Endothelial cell of umbilical vein (primary cell): ENCODE data around the gene PALM. TPM values are rescaled to one million over a fixed set of nuclear protein-coding genes. Genes with fewer than 3 reads are reported as not detected.

ENCODE experiments used
- BruUV-seq: library from RNA; stranded (reverse); fragments of 400-500 nt; replicated peaks from 2 replicates; lab custom pipeline; 2021; lab: Mats Ljungman, UMichigan
- CTCF ChIA-PET: fragments of 300-600, 350-600 bp; sonication (Branson Sonifier 250); formaldehyde crosslinking; loops from one replicate; lab custom pipeline; 2021; ENCODE audit warnings: antibody characterized with exemption, inconsistent platforms; lab: Charles Lee
- POLR2A ChIA-PET: fragments of 300-600, 350-600 bp; sonication (Branson Sonifier 250); formaldehyde crosslinking; loops from one replicate; lab custom pipeline; 2021; ENCODE audit warnings: antibody characterized with exemption, inconsistent platforms; lab: Charles Lee
- DNase-seq: peaks from one replicate; pipeline ENCODE4 v3.0.0-alpha.2; 2011; ENCODE audit warnings: low read depth, low spot score
- FAIRE-seq: peaks from 2 replicates; lab custom pipeline; 2011; peaks lifted over from hg19 to GRCh38; lab: Jason Lieb, UNC
- H2AFZ ChIP-seq: 2 replicates; pipeline ENCODE4 v1.6.0; 2012; ENCODE audit warnings: low read depth, low read length, control low read depth, inconsistent platforms
- H3K27ac ChIP-seq: 2 replicates; pipeline ENCODE4 v1.5.1; 2011; ENCODE audit warnings: low read depth, mild to moderate bottlenecking, control low read depth, low read length, moderate library complexity; ENCODE audit not compliant: insufficient read depth
- H3K27me3 ChIP-seq, 2 experiments: 2 replicates each; pipeline versions ENCODE4 v1.6.0 to v1.6.1; 2011; ENCODE audit warnings: low read length in 2 of 2, mixed read lengths in 1 of 2; ENCODE audit not compliant: control insufficient read depth in 2 of 2, insufficient read depth in 2 of 2
- H3K36me3 ChIP-seq, 2 experiments: 2 replicates in 1 of 2; 3 replicates in 1 of 2; pipeline ENCODE4 v1.5.1; 2011; ENCODE audit warnings: low read length in 2 of 2, mild to moderate bottlenecking in 1 of 2, moderate library complexity in 1 of 2; ENCODE audit not compliant: control insufficient read depth in 2 of 2, insufficient read depth in 2 of 2; ENCODE audit errors: extremely low read depth in 1 of 2
- H3K4me1 ChIP-seq: 3 replicates; pipeline ENCODE4 v1.5.1; 2011; ENCODE audit warnings: mild to moderate bottlenecking, low read length; ENCODE audit not compliant: control insufficient read depth, insufficient read depth; ENCODE audit errors: extremely low read depth
- H3K4me2 ChIP-seq: 2 replicates; pipeline ENCODE4 v1.6.1; 2011; ENCODE audit warnings: low read length, control low read depth, mixed read lengths; ENCODE audit not compliant: insufficient read depth
- H3K4me3 ChIP-seq, 3 experiments: fragments of 200-600 bp in 1 of 3; sonication (generic), shearing (Covaris generic) in 1 of 3; replicated peaks in 1 of 3; 2 replicates each; pipeline ENCODE4 v1.5.1; 2011 to 2016; ENCODE audit warnings: control low read depth in 3 of 3, low read length in 3 of 3, mild to moderate bottlenecking in 2 of 3, inconsistent platforms in 1 of 3, low read depth in 1 of 3, moderate library complexity in 1 of 3; ENCODE audit not compliant: insufficient read depth in 1 of 3
- H3K79me2 ChIP-seq: 2 replicates; pipeline ENCODE4 v1.6.0; 2012; ENCODE audit warnings: low read length, inconsistent platforms; ENCODE audit not compliant: control insufficient read depth, insufficient read depth
- H3K9ac ChIP-seq: replicated peaks from 2 replicates; pipeline ENCODE3; 2011; ENCODE audit warnings: low read length, control low read depth; ENCODE audit not compliant: insufficient read depth; ENCODE audit errors: extremely low read depth
- H3K9me1 ChIP-seq: replicated peaks from 3 replicates; pipeline ENCODE4 v1.6.0; 2011; ENCODE audit warnings: mild to moderate bottlenecking, low read length; ENCODE audit not compliant: control insufficient read depth, insufficient read depth; ENCODE audit errors: extremely low read depth
- H3K9me3 ChIP-seq: replicated peaks from 2 replicates; pipeline ENCODE4 v1.5.1; 2012; ENCODE audit warnings: low read length, inconsistent platforms; ENCODE audit not compliant: control insufficient read depth, insufficient read depth
- H4K20me1 ChIP-seq: replicated peaks from 2 replicates; pipeline ENCODE3; 2011; ENCODE audit warnings: mild to moderate bottlenecking, low read length; ENCODE audit not compliant: control insufficient read depth, insufficient read depth; ENCODE audit errors: extremely low read depth
- CTCF ChIP-seq, 2 donors: IDR thresholded peaks; 1 replicate in 1 of 2; 2 replicates in 1 of 2; pipeline ENCODE4 v1.5.1; 2011; ENCODE audit warnings: low read length in 2 of 2, mild to moderate bottlenecking in 2 of 2, moderate library complexity in 2 of 2, control low read depth in 1 of 2, inconsistent platforms in 1 of 2, low read depth in 1 of 2; ENCODE audit not compliant: insufficient read depth in 1 of 2; ENCODE audit errors: extremely low read depth in 1 of 2
- EZH2 ChIP-seq: IDR thresholded peaks from 2 replicates; pipeline ENCODE4 v1.6.1; 2012; ENCODE audit warnings: borderline replicate concordance, low read depth, mild to moderate bottlenecking, moderate library complexity, low read length, inconsistent platforms; ENCODE audit not compliant: severe bottlenecking
- FOS ChIP-seq: IDR thresholded peaks from 2 replicates; pipeline ENCODE4 v1.6.1; 2011; ENCODE audit warnings: mild to moderate bottlenecking, low read length, moderate library complexity, borderline replicate concordance; ENCODE audit not compliant: insufficient read depth
- GATA2 ChIP-seq: IDR thresholded peaks from 2 replicates; pipeline ENCODE4 v1.7.0; 2011; ENCODE audit warnings: low read depth, mild to moderate bottlenecking, moderate library complexity, mixed read lengths, low read length; ENCODE audit not compliant: insufficient read length, insufficient read depth
- JUN ChIP-seq: IDR thresholded peaks from 2 replicates; pipeline ENCODE4 v1.6.1; 2011; ENCODE audit warnings: borderline replicate concordance, low read depth; ENCODE audit not compliant: insufficient read length, insufficient read depth
- MAX ChIP-seq: IDR thresholded peaks from 2 replicates; pipeline ENCODE4 v1.6.1; 2011; ENCODE audit not compliant: insufficient read depth, insufficient read length
- MYC ChIP-seq: IDR thresholded peaks from one replicate; pipeline ENCODE4 v1.6.1; 2011; ENCODE audit warnings: mild to moderate bottlenecking, low read depth, low read length
- POLR2A ChIP-seq: IDR thresholded peaks from 2 replicates; pipeline ENCODE4 v1.6.1; 2012; ENCODE audit warnings: low read depth, mild to moderate bottlenecking, control low read depth, low read length
- POLR2AphosphoS5 ChIP-seq: IDR thresholded peaks from 2 replicates; pipeline ENCODE4 v1.6.1; 2012; ENCODE audit warnings: low read depth, mild to moderate bottlenecking, control low read depth, low read length, moderate library complexity; ENCODE audit not compliant: insufficient read depth
- dilution Hi-C: fragments of 300-500 bp; cut with MboI; formaldehyde crosslinking; loops from one replicate; pipeline ENCODE4 v1.15.0; 2019; ENCODE audit warnings: low sequenced_read_pairs; ENCODE audit not compliant: extremely low pct_ligation_motif_present
- intact Hi-C: fragments of 100-400 bp; cut with micrococcal nuclease; formaldehyde crosslinking; loops from one replicate; pipeline ENCODE4 v1.10.0; 2022
- polyA plus RNA-seq, 4 experiments: library from polyadenylated mRNA; depleted of rRNA in 3 of 4; stranded (reverse) in 3 of 4; unstranded in 1 of 4; fragments of >200 nt; gene quantifications; 2 replicates each; pipeline versions ENCODE4 v1.2.1 to v1.2.3, GENCODE V29; 2011 to 2012; ENCODE audit warnings: missing spikeins in 1 of 4
- total RNA-seq: library from RNA; stranded (reverse); gene quantifications from 2 replicates; pipeline ENCODE4 v1.2.3, GENCODE V29; 2021

PALM gene
- total and polyA plus RNA-seq, 2 donors (not counting 3 experiments of a cell fraction or from before 2014, with no cell fraction given): 3.9 to 31.8 TPM

DNA sequence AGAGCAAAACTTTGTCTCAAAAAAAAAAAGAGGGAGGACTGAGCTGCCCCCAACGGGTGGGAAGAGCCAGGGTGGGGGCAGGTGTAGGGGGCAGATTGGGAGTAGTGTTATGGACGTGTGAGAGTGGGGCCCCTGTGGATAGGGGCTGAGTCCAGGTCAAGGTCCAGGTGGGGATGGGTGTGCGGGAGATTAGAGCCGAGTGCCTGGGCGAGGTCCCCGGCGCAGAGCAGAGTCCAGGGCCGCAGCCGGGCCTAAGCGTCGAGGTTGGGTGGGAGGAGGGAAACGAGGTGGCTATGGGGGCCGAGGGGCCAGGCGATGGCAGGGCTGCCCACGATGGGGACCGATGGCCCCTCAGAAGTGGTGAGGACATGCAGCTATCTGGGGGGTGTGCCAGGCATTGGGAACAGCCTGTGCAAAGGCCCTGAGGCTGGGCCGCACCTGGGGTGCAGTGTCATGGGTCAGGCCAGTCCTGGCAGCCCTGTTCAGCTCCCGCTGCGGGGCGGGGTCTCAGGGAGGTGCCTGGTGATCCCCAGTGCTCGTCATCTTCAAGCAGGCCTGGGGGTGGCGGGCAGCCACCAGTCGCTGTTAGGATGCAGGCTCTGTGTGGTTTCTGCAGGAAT lies 29.9 kb downstream of the PALM start:
- no peak overlapping the region for H3K27ac ChIP-seq
- POLR2A ChIA-PET: no interaction called here
- H3K4me3 ChIP-seq: no peak overlapping the region
- H3K9ac ChIP-seq: no peak overlapping the region
- H3K9me3 ChIP-seq: no peaks in the 10 kb centered on the region
- H3K27me3 ChIP-seq: no peaks in the 10 kb centered on the region
- CTCF ChIA-PET: interaction anchor here (0.6 kb wide), 1 partner anchor 45 kb away, joined by 3 read pairs; no protein-coding TSS in a partner anchor
- H2AFZ ChIP-seq: no peak overlapping the region
- dilution Hi-C loops: no loop called here
- DNase-seq (no peak), FAIRE-seq (no peak)
- intact Hi-C loops: no loop called here
- no peaks in the 10 kb centered on the region for H3K4me1 ChIP-seq
- no peak overlapping the region for H3K4me2 ChIP-seq
- BruUV-seq: no TSS peak
- no peak for TF ChIP-seq POLR2AphosphoS5
- TF ChIP-seq EZH2: no peak
- H3K79me2 ChIP-seq: no peaks in the 10 kb centered on the region
- H3K36me3 ChIP-seq: no peaks in the 10 kb centered on the region
- H3K9me1 ChIP-seq: no peaks in the 10 kb centered on the region
- no peaks in the 10 kb centered on the region for H4K20me1 ChIP-seq

GRCh38 chr19:739998-740715 lies 31.4 kb downstream of the PALM start:
- BruUV-seq: no TSS peak
- Histone ChIP-seq H3K27me3 (no peaks in the 10 kb centered on the region), H3K4me2 (no peak overlapping the region), H3K9me3 (no peaks in the 10 kb centered on the region), H3K9me1 (no peaks in the 10 kb centered on the region), H3K36me3 (no peaks in the 10 kb centered on the region), H3K79me2 (no peaks in the 10 kb centered on the region), H4K20me1 (no peaks in the 10 kb centered on the region), H2AFZ (no peak overlapping the region), H3K4me3 (no peak overlapping the region), H3K27ac (no peak overlapping the region), H3K9ac (no peak overlapping the region), H3K4me1 (no peaks in the 10 kb centered on the region)
- no peak for TF ChIP-seq JUN
- TF ChIP-seq POLR2AphosphoS5: no peak
- no peak for TF ChIP-seq FOS
- no peak for TF ChIP-seq CTCF (IDR thresholded peaks at IDR 0.05; ENCODE audit: extremely low read depth in 1 of 2, insufficient read depth in 1 of 2, low read depth in 1 of 2, low read length in 2 of 2)
- TF ChIP-seq POLR2A: no peak
- no peak for TF ChIP-seq MYC
- TF ChIP-seq MAX: no peak
- no peak for TF ChIP-seq GATA2
- TF ChIP-seq EZH2: no peak
- FAIRE-seq (no peak), DNase-seq (no peak)
- ChIA-PET POLR2A (interaction anchor here (0.5 to 0.6 kb wide), 3 partner anchors 13 to 114 kb away, joined by 3 to 6 read pairs (median 3); no protein-coding TSS in a partner anchor), CTCF (interaction anchor here (0.6 to 1.4 kb wide), 2 partner anchors 7 to 70 kb away, joined by 3 to 4 read pairs; no protein-coding TSS in a partner anchor)
- dilution Hi-C loops (no loop called here), intact Hi-C loops (no loop called here)
